HG03045 (cell line): ENCODE data around the gene ORM2.

Experiments
- ATAC-seq: cut with Tn5 transposase; IDR thresholded peaks from one replicate; pipeline ENCODE4 v1.9.1; 2021; ENCODE audit warnings: mild to moderate bottlenecking, moderate library complexity; ENCODE audit not compliant: unreplicated experiment

Gene ORM2

DNA sequence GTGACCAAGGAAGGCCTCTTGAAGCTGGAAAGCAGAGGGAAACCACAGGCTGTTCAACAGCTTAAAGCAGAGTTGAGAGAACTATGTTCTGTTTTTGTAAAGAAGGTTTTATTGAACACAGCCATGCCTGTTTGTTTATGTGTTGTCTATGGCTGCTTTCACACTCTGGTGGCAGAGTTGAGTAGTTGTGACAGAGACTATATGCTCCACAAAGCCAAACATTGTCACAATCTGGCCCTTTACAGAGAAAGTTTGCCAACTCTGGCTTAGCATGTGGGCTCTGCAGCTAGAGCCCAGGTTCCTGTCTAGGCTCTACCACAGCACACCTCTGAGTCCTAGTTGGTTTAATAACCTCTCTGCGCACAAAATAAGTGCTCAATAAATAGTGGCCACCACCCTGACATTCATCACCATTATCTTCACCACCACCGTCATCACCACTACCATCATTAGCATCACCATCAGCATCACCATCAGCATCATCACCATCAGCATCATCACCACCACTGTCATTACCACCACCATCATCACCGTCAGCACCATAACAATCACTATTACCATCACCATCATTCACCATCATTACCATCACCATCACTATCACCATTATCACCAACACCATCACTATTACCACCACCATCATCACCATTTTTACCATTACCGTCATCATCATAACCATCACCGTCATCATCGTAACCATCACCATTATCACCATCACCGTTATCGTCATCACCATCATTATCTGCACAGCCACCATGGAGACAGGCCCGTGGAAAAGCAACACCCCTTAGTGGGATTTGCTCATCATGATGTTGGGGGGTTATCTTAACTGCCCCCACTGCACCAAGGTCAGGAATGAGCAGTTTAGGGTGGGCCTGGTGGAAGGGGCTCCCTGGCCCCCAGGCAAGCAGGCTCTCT is 39.8 kb downstream of the ORM2 start:
- no peak for ATAC-seq

DNA sequence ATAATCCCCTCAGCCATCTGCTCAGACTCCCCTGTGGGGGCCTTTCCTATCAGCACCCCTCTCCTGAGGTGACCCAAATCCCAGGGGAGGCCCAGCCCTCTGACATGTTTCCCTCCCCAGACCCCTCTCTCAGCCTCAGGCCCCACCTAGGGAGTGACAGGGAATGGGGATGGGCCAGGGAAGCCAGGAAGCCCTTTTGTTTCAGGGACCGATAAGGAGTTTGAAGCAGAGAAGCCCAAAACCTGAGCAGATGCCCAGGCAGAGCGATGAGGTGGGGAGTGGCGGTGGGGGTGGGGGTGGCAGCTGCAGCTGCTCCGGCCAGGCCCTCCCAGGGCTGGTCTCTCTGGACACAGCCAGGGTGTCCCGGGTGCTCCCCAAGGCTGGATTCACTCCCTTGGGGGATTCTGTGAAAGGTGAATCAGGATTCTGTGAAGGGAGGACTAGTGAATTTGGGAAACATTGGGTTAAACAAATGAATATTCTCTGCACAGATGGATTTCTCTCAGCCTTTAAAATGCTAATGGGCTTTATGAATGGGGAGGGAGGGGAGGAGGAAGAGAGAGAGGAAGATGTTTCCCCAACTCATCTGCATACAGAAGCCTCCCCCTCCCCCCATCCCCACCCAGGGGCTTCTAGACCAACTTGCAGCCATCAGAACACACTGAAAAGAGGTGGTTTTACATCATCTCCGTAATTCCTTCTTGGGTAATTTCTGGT is 40.7 kb downstream of the ORM2 start:
- no peak for ATAC-seq

DNA sequence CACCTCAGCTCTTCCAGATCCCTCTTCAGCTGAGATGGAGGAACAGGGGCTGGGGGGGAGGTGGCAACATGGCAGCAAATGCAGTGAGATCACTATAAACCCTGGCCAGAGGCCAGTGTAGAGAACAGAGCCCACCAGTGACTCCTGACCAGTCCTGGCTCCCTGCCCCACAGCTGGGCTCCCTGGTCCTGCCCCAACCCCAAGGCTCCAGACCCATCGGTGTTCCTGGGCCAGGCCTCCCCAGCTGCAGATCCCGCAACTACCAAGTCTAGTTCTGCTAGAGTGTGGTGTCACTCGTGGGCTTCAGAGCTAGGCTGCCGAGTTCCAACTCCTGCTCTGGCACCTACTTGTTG is 41.3 kb downstream of the ORM2 start:
- no peak for ATAC-seq

DNA sequence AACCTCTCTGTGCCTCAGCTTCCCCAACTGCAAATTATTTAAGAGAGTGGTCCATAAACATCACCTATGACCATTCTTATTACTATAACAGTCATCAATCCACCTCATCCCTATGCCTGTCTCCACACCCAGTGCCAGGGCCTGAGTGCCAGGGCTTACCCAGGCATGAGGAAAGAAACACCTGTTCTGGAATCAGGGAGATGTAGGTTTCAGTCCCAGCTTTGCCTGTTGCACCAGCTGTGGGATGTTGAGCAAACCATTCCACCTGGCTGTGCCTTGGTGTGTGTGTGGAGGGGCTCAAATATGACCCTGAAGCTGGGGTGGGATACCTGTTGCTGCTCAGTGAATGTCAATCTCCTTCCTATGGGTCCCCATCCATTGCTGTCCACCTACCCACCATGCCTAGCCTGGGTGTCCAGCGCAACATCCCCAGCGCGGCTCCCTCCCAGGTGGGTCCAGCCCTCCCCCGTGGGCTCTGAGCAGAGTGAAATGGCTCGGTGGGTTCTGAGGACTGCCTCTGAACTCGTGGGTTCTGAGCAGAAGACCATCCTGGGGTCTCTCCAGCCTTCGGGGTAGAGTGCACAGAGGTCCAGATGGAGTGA is 41.8 kb downstream of the ORM2 start:
- ATAC-seq: no peak

DNA sequence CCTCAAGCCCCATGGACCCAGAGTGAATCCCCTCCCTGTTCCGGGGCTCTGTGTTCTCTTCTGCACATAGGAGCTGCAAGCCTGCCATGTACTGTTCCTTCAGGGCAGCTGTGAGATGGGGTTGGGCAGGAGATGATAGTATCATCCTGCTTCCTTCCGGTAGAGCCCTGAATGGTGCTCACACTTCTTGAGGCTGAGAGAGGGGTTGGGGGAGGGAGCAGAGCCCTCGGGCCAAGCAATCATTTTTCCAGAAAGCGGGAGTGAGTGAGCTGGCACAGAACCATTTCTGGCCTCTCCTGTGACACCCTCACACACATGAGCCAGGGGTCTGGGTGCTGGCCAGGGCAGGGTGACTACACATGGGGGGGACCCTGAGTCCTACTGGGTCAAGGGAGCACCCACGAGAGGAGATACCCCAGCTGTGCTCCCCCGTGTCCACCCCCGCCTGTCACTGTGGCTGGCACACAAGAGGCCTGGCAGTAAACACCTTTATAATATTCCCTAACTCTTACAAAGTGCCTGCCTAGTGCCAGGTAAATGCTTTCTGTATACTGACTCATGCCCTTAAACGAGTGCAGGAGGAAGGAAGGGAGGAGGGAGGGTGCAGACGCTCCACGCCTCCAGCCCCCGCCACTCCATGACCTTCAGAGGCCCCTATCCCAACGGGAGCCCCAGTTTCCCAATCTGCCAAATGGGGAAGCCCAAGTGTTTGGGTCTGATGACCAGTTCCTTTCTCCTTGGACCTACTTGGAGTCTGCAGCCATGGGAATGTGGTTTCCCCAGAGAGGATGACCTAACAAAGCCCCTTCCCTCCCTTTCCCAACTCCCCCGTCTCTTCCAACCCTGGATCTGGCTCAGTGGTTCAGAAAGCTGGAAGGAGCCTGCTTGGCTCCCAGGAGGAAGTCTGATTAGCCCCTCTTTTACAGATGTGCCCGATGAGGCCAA is 42.6 kb downstream of the ORM2 start:
- no peak for ATAC-seq

DNA sequence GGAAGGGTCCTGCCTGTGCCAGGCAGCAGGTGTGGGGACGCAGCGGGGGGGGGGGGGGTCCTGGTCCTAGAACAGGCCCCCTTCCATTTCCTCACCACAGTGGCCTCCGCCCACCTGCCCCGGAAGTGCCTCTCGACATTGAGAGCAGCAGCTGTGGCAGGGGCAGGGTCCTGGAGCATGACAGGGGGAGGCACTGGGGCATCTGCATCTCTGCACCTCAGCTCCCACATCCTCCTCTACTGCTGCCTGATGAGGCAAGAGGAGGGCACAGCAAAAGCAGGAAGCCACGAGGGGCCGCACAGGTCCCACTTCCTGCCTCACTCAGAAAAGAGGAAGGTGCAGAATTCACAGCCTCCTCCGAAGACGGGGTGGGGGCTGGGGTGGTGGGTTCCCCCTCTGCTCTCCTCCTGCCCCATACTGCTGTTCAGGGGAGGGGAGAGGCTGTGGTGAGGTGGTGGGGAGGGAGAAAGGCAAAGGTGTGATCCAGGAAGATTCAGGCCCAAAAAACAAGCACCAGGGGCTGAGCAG is 43.3 kb downstream of the ORM2 start:
- peak; percentile 84 for ATAC-seq

DNA sequence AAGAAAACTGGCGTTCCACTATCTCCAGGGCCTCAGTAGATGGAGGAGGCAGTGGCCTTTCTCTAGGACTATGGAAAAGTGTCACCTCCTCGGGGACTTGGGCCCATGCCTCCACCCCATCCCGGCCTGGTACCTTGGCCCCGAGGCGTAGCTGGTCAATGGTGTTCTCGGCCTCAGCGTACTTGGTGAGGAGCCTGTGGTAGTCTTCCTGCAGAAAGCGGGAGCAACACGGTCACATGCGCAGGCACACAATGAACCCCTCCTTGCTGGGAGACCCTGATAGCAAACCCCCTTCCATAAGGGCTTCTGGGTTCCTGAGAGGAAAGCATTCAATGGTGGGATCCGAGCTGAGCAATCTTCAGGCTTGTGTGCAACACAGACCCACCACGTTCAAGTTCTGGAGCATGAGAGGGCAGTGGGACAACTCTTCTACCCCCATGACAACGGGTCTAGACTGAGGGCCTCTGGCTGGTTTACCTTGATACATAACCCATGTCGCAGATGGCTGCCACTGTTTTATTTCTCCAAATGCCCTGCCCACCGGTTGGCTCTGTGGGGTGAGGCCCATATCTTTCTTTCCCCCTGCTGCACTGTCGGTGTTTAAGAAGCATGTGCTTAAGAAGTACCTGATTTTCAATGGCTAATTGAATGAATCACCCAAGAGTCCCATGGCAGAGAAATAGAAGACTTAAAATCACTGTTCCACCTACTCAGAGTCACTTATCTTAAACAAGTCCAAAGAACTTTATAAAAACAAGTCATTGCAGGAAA is 44.5 kb downstream of the ORM2 start:
- ATAC-seq: no peak

DNA sequence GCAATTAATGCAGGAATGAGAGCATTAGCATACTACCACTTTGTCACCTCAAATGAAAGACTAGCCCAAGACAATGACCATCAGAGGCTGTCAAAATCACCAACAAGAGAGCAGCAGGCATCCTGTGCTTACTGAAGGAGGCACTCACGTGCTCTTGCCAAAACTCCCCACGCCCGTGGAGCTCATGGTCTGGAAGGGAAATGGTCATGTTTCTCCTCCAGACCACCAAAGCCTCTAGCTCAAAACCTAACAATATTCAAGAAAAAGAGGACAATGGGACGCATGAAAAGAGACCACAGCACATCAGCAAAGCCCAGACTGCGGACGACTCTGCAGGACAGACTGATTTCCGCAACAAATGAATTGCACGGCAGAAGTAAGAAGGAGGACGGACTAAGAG is 45.3 kb downstream of the ORM2 start:
- no peak for ATAC-seq

DNA sequence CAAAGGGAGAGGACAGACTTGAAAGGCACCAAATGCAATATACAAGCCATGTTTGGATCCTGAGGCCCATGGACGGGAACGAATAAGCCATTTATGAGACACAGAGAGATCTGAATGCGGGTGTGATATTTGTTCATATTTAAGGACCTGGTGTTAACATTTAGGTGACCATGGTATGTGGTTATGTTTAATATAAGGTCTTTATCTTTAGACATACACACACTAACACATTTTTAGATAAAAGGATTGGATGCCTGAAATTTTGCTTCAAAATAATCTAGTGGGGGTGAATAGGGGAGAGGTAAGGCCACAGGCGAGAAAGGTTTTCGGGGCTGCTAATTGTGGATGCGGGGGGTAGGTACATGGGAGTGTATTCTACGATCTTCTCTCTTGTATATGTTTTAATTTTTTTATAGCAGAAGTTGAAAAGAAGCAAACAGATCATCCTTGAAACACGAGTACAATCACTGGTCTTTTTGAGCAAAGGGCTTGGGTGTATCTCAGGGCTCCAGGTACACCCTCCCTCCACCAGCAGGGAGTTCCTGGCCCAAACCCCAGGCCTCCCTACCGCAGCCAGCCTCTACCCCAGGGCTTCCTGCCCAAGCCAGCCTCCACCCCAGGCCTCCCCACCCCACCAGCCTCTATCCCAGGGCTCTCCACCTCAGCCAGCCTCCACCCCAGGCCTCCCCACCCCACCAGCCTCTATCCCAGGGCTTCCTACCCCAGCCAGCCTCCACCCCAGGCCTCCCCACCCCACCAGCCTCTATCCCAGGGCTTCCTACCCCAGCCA is 45.9 kb downstream of the ORM2 start:
- ATAC-seq: no peak

DNA sequence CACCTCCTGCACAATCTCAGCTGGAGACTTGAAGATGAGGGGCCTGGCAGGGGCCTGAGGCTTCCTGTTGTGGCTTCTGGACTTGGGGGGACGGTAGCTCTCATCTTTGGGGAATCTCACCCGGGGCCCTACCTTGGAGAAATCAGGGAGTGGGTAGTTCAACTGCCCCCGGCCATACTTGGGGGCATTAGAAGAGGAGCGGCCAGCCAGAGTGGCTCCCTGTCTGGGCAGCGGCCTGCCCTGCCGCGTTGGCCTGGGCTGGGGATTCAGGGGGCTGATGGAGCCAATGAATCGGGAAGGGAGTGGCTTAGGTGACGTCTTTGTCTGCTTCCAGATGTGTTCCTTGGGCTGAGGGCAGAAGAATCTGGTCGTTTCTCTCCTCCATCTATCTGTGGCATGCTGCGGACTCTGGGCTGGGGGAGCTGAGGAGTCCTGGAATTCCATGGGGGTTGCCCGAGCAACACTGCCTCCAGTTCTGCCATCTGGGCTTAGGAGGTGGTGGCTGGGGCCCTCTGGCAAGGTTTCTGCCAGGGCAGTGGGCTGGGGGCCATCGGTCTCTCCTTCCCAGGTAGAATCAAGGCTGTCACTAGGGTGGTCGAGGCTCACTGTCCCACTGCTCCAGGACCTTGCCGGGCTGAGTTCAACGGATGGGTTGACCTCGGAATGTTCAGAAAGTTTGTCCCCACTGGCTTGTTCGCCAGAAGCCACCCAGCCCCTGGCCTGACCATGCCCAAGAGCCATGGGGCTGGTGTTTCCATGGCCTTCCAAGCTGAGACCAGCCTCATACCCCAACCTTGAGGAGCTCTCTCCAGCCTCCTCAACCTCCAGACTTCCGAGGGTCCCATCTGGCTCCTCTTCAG is 47.1 kb downstream of the ORM2 start:
- ATAC-seq: no peak

DNA sequence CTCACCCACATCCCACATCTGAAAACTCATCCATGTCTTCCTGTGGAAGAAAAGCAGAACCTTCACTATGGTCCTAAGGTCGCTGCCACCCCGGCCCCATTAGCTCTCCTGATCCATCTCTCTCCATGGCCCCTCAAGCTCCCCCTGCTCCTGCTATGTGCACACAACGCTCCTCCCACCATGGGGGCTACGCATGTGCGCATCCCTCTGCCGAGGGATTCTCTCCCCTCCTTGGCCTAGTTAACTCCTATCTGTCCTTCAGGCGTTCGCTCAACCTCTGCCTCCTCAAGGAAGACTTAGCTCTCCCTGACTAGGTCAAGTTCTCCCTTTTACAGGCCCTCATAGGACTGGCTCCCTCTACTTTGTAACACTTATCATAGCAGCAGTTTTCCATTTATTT is 48.3 kb downstream of the ORM2 start:
- no peak for ATAC-seq

DNA sequence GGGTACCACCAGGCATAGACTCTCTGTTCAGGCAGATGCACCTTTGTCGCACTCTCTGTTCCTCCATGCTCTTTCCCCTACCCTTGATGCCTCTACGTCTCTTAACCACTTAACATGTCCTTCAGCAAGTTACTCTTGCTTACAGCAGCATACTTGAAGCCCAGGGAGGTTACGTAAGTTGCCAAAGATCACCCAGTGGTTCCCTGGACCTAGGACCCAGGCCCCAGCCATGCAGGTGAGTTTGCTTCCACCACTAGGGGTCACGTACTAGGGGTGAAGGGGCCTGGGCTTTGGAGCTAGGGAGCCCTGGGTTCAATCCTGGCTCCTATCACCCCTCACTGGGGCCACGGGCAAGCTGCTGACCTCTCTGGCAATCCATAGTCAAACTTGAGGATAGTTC is 49.2 kb downstream of the ORM2 start:
- ATAC-seq: no peak
